ENCODE results near the gene ITGA2.

Gene ITGA2

DNA sequence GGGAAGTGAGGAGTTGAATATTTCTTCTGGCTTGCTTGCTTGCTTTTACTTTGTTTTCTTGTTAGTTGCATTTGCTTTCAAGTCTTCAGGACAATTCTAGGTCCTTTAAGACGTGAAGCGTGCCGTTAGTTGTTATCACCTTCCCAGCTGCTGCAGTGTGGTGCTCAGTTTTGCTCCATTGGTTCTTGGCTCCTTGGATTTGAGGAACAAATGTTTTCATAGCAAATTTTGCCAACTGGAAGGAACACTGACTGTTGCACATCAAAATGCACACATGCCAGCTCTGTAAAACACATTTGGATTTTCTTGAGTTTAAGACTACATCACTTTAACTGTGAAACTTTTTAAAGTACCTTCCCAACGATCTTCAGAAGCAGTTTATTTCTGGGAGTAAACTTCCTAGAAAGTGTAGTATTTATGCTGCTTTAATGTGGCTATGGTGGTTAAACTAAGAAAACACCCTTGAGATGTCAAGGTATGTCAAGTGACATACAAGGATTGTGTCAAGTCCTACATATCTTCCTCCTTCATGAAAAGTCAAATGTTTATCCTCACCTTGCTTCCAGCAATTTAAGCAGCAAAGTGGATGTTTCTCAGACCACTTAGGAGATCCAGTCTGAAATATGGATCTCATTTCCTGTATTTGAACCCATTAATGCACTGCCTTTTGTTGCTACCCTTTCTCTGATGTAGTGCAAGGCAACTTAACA, 95.5 kb downstream of the ITGA2 start:
- TF ChIP-seq ZC3H10 (CRISPR knock-in tag; IDR thresholded peaks at IDR 0.05) (no peak), ZNF70 (CRISPR knock-in tag; IDR thresholded peaks at IDR 0.05) (no peak), GLIS3 (CRISPR knock-in tag; IDR thresholded peaks at IDR 0.05) (no peak), BACH2 (CRISPR knock-in tag; IDR thresholded peaks at IDR 0.05; ENCODE audit: borderline replicate concordance) (no peak), ZFP3 (CRISPR knock-in tag; IDR thresholded peaks at IDR 0.05) (no peak)
- TF ChIP-seq, protein P1, sequence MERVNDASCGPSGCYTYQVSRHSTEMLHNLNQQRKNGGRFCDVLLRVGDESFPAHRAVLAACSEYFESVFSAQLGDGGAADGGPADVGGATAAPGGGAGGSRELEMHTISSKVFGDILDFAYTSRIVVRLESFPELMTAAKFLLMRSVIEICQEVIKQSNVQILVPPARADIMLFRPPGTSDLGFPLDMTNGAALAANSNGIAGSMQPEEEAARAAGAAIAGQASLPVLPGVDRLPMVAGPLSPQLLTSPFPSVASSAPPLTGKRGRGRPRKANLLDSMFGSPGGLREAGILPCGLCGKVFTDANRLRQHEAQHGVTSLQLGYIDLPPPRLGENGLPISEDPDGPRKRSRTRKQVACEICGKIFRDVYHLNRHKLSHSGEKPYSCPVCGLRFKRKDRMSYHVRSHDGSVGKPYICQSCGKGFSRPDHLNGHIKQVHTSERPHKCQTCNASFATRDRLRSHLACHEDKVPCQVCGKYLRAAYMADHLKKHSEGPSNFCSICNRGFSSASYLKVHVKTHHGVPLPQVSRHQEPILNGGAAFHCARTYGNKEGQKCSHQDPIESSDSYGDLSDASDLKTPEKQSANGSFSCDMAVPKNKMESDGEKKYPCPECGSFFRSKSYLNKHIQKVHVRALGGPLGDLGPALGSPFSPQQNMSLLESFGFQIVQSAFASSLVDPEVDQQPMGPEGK (CRISPR knock-in tag; IDR thresholded peaks at IDR 0.05; ENCODE audit: borderline replicate concordance): no peak
- TF ChIP-seq, protein P2, sequence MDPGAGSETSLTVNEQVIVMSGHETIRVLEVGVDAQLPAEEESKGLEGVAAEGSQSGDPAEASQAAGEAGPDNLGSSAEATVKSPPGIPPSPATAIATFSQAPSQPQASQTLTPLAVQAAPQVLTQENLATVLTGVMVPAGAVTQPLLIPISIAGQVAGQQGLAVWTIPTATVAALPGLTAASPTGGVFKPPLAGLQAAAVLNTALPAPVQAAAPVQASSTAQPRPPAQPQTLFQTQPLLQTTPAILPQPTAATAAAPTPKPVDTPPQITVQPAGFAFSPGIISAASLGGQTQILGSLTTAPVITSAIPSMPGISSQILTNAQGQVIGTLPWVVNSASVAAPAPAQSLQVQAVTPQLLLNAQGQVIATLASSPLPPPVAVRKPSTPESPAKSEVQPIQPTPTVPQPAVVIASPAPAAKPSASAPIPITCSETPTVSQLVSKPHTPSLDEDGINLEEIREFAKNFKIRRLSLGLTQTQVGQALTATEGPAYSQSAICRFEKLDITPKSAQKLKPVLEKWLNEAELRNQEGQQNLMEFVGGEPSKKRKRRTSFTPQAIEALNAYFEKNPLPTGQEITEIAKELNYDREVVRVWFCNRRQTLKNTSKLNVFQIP (CRISPR knock-in tag; IDR thresholded peaks at IDR 0.05; ENCODE audit: borderline replicate concordance, low read depth): no peak
- TF ChIP-seq, protein P3, sequence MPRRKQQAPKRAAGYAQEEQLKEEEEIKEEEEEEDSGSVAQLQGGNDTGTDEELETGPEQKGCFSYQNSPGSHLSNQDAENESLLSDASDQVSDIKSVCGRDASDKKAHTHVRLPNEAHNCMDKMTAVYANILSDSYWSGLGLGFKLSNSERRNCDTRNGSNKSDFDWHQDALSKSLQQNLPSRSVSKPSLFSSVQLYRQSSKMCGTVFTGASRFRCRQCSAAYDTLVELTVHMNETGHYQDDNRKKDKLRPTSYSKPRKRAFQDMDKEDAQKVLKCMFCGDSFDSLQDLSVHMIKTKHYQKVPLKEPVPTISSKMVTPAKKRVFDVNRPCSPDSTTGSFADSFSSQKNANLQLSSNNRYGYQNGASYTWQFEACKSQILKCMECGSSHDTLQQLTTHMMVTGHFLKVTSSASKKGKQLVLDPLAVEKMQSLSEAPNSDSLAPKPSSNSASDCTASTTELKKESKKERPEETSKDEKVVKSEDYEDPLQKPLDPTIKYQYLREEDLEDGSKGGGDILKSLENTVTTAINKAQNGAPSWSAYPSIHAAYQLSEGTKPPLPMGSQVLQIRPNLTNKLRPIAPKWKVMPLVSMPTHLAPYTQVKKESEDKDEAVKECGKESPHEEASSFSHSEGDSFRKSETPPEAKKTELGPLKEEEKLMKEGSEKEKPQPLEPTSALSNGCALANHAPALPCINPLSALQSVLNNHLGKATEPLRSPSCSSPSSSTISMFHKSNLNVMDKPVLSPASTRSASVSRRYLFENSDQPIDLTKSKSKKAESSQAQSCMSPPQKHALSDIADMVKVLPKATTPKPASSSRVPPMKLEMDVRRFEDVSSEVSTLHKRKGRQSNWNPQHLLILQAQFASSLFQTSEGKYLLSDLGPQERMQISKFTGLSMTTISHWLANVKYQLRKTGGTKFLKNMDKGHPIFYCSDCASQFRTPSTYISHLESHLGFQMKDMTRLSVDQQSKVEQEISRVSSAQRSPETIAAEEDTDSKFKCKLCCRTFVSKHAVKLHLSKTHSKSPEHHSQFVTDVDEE (CRISPR knock-in tag; IDR thresholded peaks at IDR 0.05): no peak
- TF ChIP-seq, protein P4, sequence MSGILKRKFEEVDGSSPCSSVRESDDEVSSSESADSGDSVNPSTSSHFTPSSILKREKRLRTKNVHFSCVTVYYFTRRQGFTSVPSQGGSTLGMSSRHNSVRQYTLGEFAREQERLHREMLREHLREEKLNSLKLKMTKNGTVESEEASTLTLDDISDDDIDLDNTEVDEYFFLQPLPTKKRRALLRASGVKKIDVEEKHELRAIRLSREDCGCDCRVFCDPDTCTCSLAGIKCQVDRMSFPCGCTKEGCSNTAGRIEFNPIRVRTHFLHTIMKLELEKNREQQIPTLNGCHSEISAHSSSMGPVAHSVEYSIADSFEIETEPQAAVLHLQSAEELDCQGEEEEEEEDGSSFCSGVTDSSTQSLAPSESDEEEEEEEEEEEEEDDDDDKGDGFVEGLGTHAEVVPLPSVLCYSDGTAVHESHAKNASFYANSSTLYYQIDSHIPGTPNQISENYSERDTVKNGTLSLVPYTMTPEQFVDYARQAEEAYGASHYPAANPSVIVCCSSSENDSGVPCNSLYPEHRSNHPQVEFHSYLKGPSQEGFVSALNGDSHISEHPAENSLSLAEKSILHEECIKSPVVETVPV (CRISPR knock-in tag; IDR thresholded peaks at IDR 0.05): no peak
- ATAC-seq: no peak

DNA sequence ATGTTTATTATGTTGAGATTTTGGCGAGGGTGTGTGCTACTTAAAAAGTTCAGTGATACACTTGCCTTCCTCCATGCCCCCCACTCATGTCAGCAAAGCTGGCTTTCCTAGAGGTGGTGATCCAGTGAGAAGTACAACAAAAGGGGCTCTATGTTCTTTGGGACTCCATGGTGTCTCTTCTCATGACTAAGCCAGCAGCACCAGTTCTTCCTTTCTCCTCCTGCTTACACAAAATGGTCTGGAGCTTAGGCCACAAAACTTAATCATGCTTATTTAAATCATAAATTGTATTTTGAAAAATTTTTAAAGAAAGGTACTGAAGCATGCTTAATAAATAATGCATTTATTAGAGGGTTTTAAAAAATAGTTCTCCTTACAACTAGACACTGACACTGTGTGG, 98.0 kb downstream of the ITGA2 start:
- ATAC-seq: no peak
- TF ChIP-seq, protein P3 (CRISPR knock-in tag; IDR thresholded peaks at IDR 0.05): no peak
- no peak for TF ChIP-seq GLIS3 (CRISPR knock-in tag; IDR thresholded peaks at IDR 0.05)

DNA sequence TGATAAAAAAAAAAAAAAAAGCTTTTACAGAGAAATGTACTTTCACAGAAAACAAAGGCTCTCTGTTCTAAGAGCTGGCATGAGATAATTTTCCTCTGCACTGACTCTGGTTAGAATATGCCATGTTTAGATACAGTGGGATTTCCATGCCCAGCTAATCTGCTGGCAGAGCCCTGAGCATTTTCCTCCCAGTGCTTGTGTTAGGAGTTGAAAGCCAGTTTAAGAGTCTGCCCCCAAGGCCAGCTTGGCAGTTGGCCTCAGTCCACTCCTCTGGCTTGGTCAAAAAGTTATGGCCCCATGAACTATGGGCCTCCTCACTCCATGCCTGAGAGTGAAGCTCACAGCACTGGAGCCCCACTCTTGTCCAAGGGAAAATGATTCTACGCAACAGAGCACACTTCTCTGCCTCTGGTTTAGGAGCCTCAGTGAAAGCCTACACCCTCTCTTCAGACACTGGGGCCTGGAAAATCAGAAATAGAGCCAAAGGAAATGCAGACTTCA, 98.5 kb downstream of the ITGA2 start:
- no peak for TF ChIP-seq TCF4 (CRISPR knock-in tag; IDR thresholded peaks at IDR 0.05; ENCODE audit: borderline replicate concordance)
- TF ChIP-seq, protein P4 (CRISPR knock-in tag; IDR thresholded peaks at IDR 0.05): no peak
- no peak for TF ChIP-seq TOX (CRISPR knock-in tag; IDR thresholded peaks at IDR 0.05; ENCODE audit: borderline replicate concordance)
- no peak for TF ChIP-seq ISL1 (CRISPR knock-in tag; IDR thresholded peaks at IDR 0.05)
- TF ChIP-seq RARB (CRISPR knock-in tag; IDR thresholded peaks at IDR 0.05): no peak
- TF ChIP-seq, protein P1 (CRISPR knock-in tag; IDR thresholded peaks at IDR 0.05; ENCODE audit: borderline replicate concordance): no peak
- TF ChIP-seq, protein P3 (CRISPR knock-in tag; IDR thresholded peaks at IDR 0.05): no peak
- no peak for TF ChIP-seq PPARA (CRISPR knock-in tag; IDR thresholded peaks at IDR 0.05; ENCODE audit: borderline replicate concordance)
- no peak for TF ChIP-seq ZFP30 (CRISPR knock-in tag; IDR thresholded peaks at IDR 0.05)
- TF ChIP-seq CSDC2 (CRISPR knock-in tag; IDR thresholded peaks at IDR 0.05): no peak
- TF ChIP-seq BACH2 (CRISPR knock-in tag; IDR thresholded peaks at IDR 0.05; ENCODE audit: borderline replicate concordance): no peak
- TF ChIP-seq GLIS3 (CRISPR knock-in tag; IDR thresholded peaks at IDR 0.05): no peak
- no peak for TF ChIP-seq ESRRG (CRISPR knock-in tag; IDR thresholded peaks at IDR 0.05)
- no peak for ATAC-seq

All from SK-N-SH treated with all-trans-retinoic acid at 6 μM for 48 hours (cell line).